ENCODE data around the gene CDKN2AIPNL. TPM values are rescaled to one million over a fixed set of nuclear protein-coding genes. Genes with fewer than 3 reads are reported as not detected.

The CDKN2AIPNL gene
- total RNA-seq, 1 experiment from 2014 or later: 38.2 TPM

DNA sequence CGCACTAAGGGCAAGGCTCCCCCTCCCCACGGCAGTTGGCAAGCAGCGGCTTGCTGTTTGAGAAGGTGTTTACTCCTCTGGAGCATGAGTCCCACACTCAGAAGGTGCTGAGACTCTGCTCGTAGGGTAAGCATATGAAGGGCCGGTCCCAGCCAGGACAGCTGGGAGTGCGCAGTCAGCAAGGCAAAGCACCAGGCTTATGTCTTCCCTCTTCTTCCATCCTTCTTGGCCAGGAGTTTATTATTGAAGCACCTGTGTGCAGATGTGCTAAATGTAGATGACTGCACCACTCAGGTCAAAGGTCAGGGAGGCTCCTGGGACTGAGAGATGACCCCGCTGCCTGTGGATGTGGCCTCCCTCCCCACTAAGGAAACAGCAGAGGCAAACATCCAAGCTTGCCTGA is 27.0 kb upstream of the CDKN2AIPNL start:
- BruUV-seq (replicated peaks): no TSS peak
- Histone ChIP-seq H3K4me3 (ENCODE audit: low read length) (0 out of 2 replicates have a peak overlapping the region, but pooled peaks have one; percentile 3), H3K79me2 (ENCODE audit: low read length) (no peaks in the 10 kb centered on the region), H2AFZ (ENCODE audit: low read length) (no peak overlapping the region), H3K9ac (ENCODE audit: low read length) (no peak overlapping the region), H3F3A (ENCODE audit: low read length, unreplicated experiment) (no peaks in the 10 kb centered on the region), H4K20me1 (ENCODE audit: low read length) (no peaks in the 10 kb centered on the region), H3K4me1 (ENCODE audit: insufficient read depth, low read length) (peaks cover 52% of the 10 kb centered on the region), H3K27me3 (ENCODE audit: low read length) (no peaks in the 10 kb centered on the region), H3K27ac (ENCODE audit: low read length) (peak overlapping the region; percentile 99), H3K4me2 (ENCODE audit: low read length) (peak overlapping the region; percentile 74), H3K9me3 (ENCODE audit: low read length) (no peaks in the 10 kb centered on the region), H3K9me2 (replicated peaks; ENCODE audit: low read length) (no peaks in the 10 kb centered on the region), H3K36me3 (ENCODE audit: low read depth, low read length) (no peaks in the 10 kb centered on the region)
- intact Hi-C loops (cut with micrococcal nuclease): loop anchor here (5.0 kb wide), 1 partner anchor 74 kb away; no protein-coding TSS in a partner anchor
- no peak for ATAC-seq
- CTCF ChIA-PET: interaction anchor here (1.2 kb wide), 1 partner anchor 67 kb away, joined by 4 read pairs; no protein-coding TSS in a partner anchor
- DNase-seq: no peak
- TF ChIP-seq EZH2phosphoT487 (IDR thresholded peaks at IDR 0.05; ENCODE audit: borderline replicate concordance, low read length) (no peak), EZH2 (IDR thresholded peaks at IDR 0.05; ENCODE audit: low read length, unreplicated experiment) (no peak)
- TF ChIP-seq, protein P1, sequence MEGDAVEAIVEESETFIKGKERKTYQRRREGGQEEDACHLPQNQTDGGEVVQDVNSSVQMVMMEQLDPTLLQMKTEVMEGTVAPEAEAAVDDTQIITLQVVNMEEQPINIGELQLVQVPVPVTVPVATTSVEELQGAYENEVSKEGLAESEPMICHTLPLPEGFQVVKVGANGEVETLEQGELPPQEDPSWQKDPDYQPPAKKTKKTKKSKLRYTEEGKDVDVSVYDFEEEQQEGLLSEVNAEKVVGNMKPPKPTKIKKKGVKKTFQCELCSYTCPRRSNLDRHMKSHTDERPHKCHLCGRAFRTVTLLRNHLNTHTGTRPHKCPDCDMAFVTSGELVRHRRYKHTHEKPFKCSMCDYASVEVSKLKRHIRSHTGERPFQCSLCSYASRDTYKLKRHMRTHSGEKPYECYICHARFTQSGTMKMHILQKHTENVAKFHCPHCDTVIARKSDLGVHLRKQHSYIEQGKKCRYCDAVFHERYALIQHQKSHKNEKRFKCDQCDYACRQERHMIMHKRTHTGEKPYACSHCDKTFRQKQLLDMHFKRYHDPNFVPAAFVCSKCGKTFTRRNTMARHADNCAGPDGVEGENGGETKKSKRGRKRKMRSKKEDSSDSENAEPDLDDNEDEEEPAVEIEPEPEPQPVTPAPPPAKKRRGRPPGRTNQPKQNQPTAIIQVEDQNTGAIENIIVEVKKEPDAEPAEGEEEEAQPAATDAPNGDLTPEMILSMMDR (conservative IDR thresholded peaks at IDR 0.05; ENCODE audit: low read depth, low read length): no peak
- POLR2A ChIA-PET (ENCODE audit: unreplicated experiment): no interaction called here

DNA sequence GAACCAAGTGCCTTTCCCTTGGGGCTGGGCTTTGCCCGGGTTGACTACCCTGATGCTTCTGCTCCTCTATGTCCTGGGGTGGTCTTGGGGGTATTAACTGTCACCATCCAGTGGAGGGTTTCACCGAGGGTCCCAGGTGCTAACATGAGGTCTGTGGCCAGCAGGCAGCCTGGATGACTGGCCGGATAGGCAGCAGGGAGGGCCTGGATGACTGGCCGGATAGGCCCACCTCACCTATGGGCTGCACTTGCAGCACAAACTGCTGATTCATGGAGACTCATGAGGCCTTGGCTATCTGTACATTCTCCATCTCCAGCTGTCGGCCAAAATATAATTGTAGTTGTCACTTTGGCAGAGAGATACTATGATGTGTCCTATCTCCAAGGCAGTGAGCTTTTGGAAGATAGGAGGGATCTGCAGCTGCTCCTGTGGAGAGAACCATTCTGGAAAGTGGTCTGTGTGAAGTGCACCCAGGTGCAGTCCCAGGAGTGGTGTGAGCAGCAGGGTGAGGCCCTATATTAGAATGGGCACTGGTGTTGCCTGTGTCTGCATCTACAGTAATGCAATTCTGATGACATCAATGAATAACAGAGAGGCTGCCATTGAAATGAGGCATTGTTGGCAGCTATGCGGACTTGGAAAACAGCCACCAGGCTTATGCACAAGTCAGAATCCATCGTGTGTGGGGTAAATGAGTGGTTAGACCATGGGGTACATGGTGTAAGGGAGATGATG is 26.3 kb upstream of the CDKN2AIPNL start:
- intact Hi-C loops (cut with micrococcal nuclease): loop anchor here (5.0 kb wide), 1 partner anchor 74 kb away; no protein-coding TSS in a partner anchor
- H3K79me2 ChIP-seq (ENCODE audit: low read length): no peaks in the 10 kb centered on the region
- H4K20me1 ChIP-seq (ENCODE audit: low read length): no peaks in the 10 kb centered on the region
- peak overlapping the region; percentile 78 for H3K9ac ChIP-seq (ENCODE audit: low read length)
- POLR2A ChIA-PET (ENCODE audit: unreplicated experiment): no interaction called here
- H2AFZ ChIP-seq (ENCODE audit: low read length): no peak overlapping the region
- DNase-seq: peak; percentile 32
- H3K27ac ChIP-seq (ENCODE audit: low read length): peak overlapping the region; percentile 99
- no peaks in the 10 kb centered on the region for H3K9me3 ChIP-seq (ENCODE audit: low read length)
- ATAC-seq: no peak
- H3F3A ChIP-seq (ENCODE audit: low read length, unreplicated experiment): no peaks in the 10 kb centered on the region
- H3K4me2 ChIP-seq (ENCODE audit: low read length): peak overlapping the region; percentile 78
- H3K4me1 ChIP-seq (ENCODE audit: insufficient read depth, low read length): peaks cover 52% of the 10 kb centered on the region
- CTCF ChIA-PET: no interaction called here
- TF ChIP-seq EZH2 (IDR thresholded peaks at IDR 0.05; ENCODE audit: low read length, unreplicated experiment): no peak
- TF ChIP-seq, protein P1 (conservative IDR thresholded peaks at IDR 0.05; ENCODE audit: low read depth, low read length): no peak
- no peak for TF ChIP-seq EZH2phosphoT487 (IDR thresholded peaks at IDR 0.05; ENCODE audit: borderline replicate concordance, low read length)
- no peaks in the 10 kb centered on the region for H3K27me3 ChIP-seq (ENCODE audit: low read length)
- H3K36me3 ChIP-seq (ENCODE audit: low read depth, low read length): no peaks in the 10 kb centered on the region
- H3K9me2 ChIP-seq (replicated peaks; ENCODE audit: low read length): no peaks in the 10 kb centered on the region
- no TSS peak for BruUV-seq (replicated peaks)
- H3K4me3 ChIP-seq (ENCODE audit: low read length): no peak overlapping the region

All from PC-3 (cell line).